CD4-positive, alpha-beta T cell treated with Interleukin-2 at 100 ng/mL for 4 hours (primary cell): ENCODE data around the gene RNF166.
"Not testable (repeated sequence)": the region's sequence is repeated elsewhere in the genome, so short reads cannot be mapped to it uniquely, and the experiment has no call there.

ENCODE experiments used
- DNase-seq: peaks from one replicate; pipeline ENCODE4 v3.0.0-alpha.2; 2020; ENCODE audit warnings: low spot score

RNF166 gene

GRCh38 chr16:88673716-88674379 is 32.4 kb downstream of the RNF166 start:
- DNase-seq = no peak

- no peak for DNase-seq
Measured at GRCh38 chr16:88672776-88673175, 33.4 kb downstream of the RNF166 start.

- DNase-seq = no peak
Measured at GRCh38 chr16:88671806-88672205, 34.4 kb downstream of the RNF166 start.

- DNase-seq = no peak
Measured at GRCh38 chr16:88669980-88670379, 36.2 kb downstream of the RNF166 start.

- DNase-seq = not testable (repeated sequence)
Measured at GRCh38 chr16:88669493-88669892, 36.7 kb downstream of the RNF166 start.

- DNase-seq = no peak
Measured at GRCh38 chr16:88667461-88667860, 38.7 kb downstream of the RNF166 start.

- no peak for DNase-seq
Measured at GRCh38 chr16:88665570-88665969, 40.6 kb downstream of the RNF166 start.

GRCh38 chr16:88665148-88665547 is 41.1 kb downstream of the RNF166 start:
- no peak for DNase-seq

GRCh38 chr16:88662843-88663606 is 43.2 kb downstream of the RNF166 start, which contains the start of gene MVD:
Gene MVD, minus strand, starts transcription at chr16:88663091. Its CDS starts 11 bp downstream, at chr16:88663080.
- DNase-seq = peak; percentile 96

GRCh38 chr16:88662222-88662842 is 43.9 kb downstream of the RNF166 start:
- no peak for DNase-seq

- no peak for DNase-seq
Measured at GRCh38 chr16:88661468-88661867, 44.7 kb downstream of the RNF166 start.

- DNase-seq = no peak
Measured at GRCh38 chr16:88659160-88659559, 47.0 kb downstream of the RNF166 start.

GRCh38 chr16:88658714-88659113 is 47.5 kb downstream of the RNF166 start:
- DNase-seq = no peak

- DNase-seq = no peak
Measured at GRCh38 chr16:88657371-88657770, 48.8 kb downstream of the RNF166 start.

GRCh38 chr16:88656291-88656980 is 49.8 kb downstream of the RNF166 start:
- no peak for DNase-seq

GRCh38 chr16:88655733-88656281 is 50.4 kb downstream of the RNF166 start:
- no peak for DNase-seq

- no peak for DNase-seq
Measured at GRCh38 chr16:88655053-88655732, 51.0 kb downstream of the RNF166 start.

- no peak for DNase-seq
Measured at GRCh38 chr16:88654363-88655052, 51.7 kb downstream of the RNF166 start.

- DNase-seq = no peak
Measured at GRCh38 chr16:88653596-88654362, 52.4 kb downstream of the RNF166 start.

GRCh38 chr16:88653101-88653500 is 53.1 kb downstream of the RNF166 start:
- no peak for DNase-seq
